ENCODE results near the gene SCYGR4. TPM values are rescaled to one million over a fixed set of nuclear protein-coding genes. Genes with fewer than 3 reads are reported as not detected.
A peak's percentile ranks its signal among the peaks of the same experiment; 100 is the strongest.

Gene SCYGR4
- polyA plus RNA-seq, 3 donors: not detected

GRCh38 chr2:227607941-227608340 is 9.4 kb upstream of the SCYGR4 start:
- Histone ChIP-seq H3K4me1 (ENCODE audit: control insufficient read depth in 1 of 2, insufficient read depth in 2 of 2, low read length in 2 of 2) (peaks cover 16% of the 10 kb centered on the region in 2 donors), H3K4me3 (replicated peaks in 1 of 3; ENCODE audit: low read depth in 2 of 3, low read length in 3 of 3) (peak overlapping the region in 1 of 3 experiments; percentile 43), H3K79me2 (ENCODE audit: insufficient read depth, low read length) (no peaks in the 10 kb centered on the region), H3K4me2 (replicated peaks; ENCODE audit: extremely low read depth, low read length, poor library complexity, severe bottlenecking) (peak overlapping the region; percentile 55), H3K27me3 (ENCODE audit: control insufficient read depth in 2 of 2, insufficient read depth in 2 of 2, low read length in 2 of 2) (peaks cover 27 to 30% of the 10 kb centered on the region in 2 donors), H3K36me3 (replicated peaks in 1 of 2; ENCODE audit: control insufficient read depth in 1 of 2, insufficient read depth in 2 of 2, low read length in 2 of 2) (no peaks in the 10 kb centered on the region), H4K20me1 (ENCODE audit: insufficient read depth, low read length) (no peaks in the 10 kb centered on the region), H3K9me3 (replicated peaks in 1 of 2; ENCODE audit: control insufficient read depth in 1 of 2, insufficient read depth in 1 of 2, low read length in 2 of 2) (no peaks in the 10 kb centered on the region), H3K9ac (ENCODE audit: insufficient read depth, low read length, poor library complexity, severe bottlenecking) (no peak overlapping the region), H2AFZ (ENCODE audit: insufficient read depth, low read depth, low read length, poor library complexity, severe bottlenecking) (no peak overlapping the region), H3K27ac (ENCODE audit: low read depth in 1 of 2, low read length in 2 of 2) (no peak overlapping the region)
- 80% methylated on average over 1 of the region's 3 CpGs for WGBS (ENCODE audit: insufficient coverage)
- no peaks in the 10 kb centered on the region for H3K36me3 Mint-ChIP-seq
- H3K4me1 Mint-ChIP-seq: peaks cover 20% of the 10 kb centered on the region
- DNase-seq: peak; percentile 7 to 47 (median 14)
- peaks cover 0 to 3% (median 0%) of the 10 kb centered on the region in 7 donors for H3K9me3 Mint-ChIP-seq
- peaks cover 28 to 42% (median 41%) of the 10 kb centered on the region in 3 donors for H3K27me3 Mint-ChIP-seq (ENCODE audit: low read depth in 3 of 3)
- TF ChIP-seq CTCF (IDR thresholded peaks at IDR 0.05): no peak
- intact Hi-C loops (cut with micrococcal nuclease): no loop called here
- no peak overlapping the region for H3K4me3 Mint-ChIP-seq
- peak overlapping the region in 3 of 7 donors; percentile 33 to 80 (median 53) for H3K27ac Mint-ChIP-seq

GRCh38 chr2:227608561-227609338 is 8.5 kb upstream of the SCYGR4 start:
- peak; percentile 80 to 87 (median 83) for DNase-seq
- H3K36me3 ChIP-seq (replicated peaks in 1 of 2; ENCODE audit: control insufficient read depth in 1 of 2, insufficient read depth in 2 of 2, low read length in 2 of 2): no peaks in the 10 kb centered on the region
- Mint-ChIP-seq H3K27ac (peak overlapping the region in 2 of 7 donors; percentile 31 to 33), H3K9me3 (peaks cover 0 to 2% (median 0%) of the 10 kb centered on the region in 7 donors), H3K4me3 (peak overlapping the region in 1 of 2 donors; percentile 64), H3K4me1 (peaks cover 20% of the 10 kb centered on the region), H3K36me3 (no peaks in the 10 kb centered on the region), H3K27me3 (ENCODE audit: low read depth in 3 of 3) (peaks cover 28 to 46% (median 45%) of the 10 kb centered on the region in 3 donors)
- H4K20me1 ChIP-seq (ENCODE audit: insufficient read depth, low read length): no peaks in the 10 kb centered on the region
- H3K27me3 ChIP-seq (ENCODE audit: control insufficient read depth in 2 of 2, insufficient read depth in 2 of 2, low read length in 2 of 2): peaks cover 29 to 35% of the 10 kb centered on the region in 2 donors
- H3K9me3 ChIP-seq (replicated peaks in 1 of 2; ENCODE audit: control insufficient read depth in 1 of 2, insufficient read depth in 1 of 2, low read length in 2 of 2): no peaks in the 10 kb centered on the region
- intact Hi-C loops (cut with micrococcal nuclease): no loop called here
- H3K27ac ChIP-seq (ENCODE audit: low read depth in 1 of 2, low read length in 2 of 2): no peak overlapping the region
- H3K4me3 ChIP-seq (replicated peaks in 1 of 3; ENCODE audit: low read depth in 2 of 3, low read length in 3 of 3): peak overlapping the region in 1 of 3 experiments; percentile 43
- TF ChIP-seq CTCF (IDR thresholded peaks at IDR 0.05): no peak
- WGBS (ENCODE audit: insufficient coverage): 15% methylated on average over 8 of the region's 16 CpGs
- H3K79me2 ChIP-seq (ENCODE audit: insufficient read depth, low read length): no peaks in the 10 kb centered on the region
- peaks cover 16% of the 10 kb centered on the region in 2 donors for H3K4me1 ChIP-seq (ENCODE audit: control insufficient read depth in 1 of 2, insufficient read depth in 2 of 2, low read length in 2 of 2)
- H3K4me2 ChIP-seq (replicated peaks; ENCODE audit: extremely low read depth, low read length, poor library complexity, severe bottlenecking): peak overlapping the region; percentile 55
- no peak overlapping the region for H3K9ac ChIP-seq (ENCODE audit: insufficient read depth, low read length, poor library complexity, severe bottlenecking)
- H2AFZ ChIP-seq (ENCODE audit: insufficient read depth, low read depth, low read length, poor library complexity, severe bottlenecking): no peak overlapping the region
